Fibroblast of peridontal ligament (primary cell): ENCODE measurements around the gene COA8.
A peak's percentile ranks its signal among the peaks of the same experiment; 100 is the strongest.

Experiments used
- DNase-seq: peaks from one replicate; pipeline ENCODE4 v3.0.0-alpha.2; 2010; ENCODE audit errors: extremely low read depth

COA8 gene

DNA sequence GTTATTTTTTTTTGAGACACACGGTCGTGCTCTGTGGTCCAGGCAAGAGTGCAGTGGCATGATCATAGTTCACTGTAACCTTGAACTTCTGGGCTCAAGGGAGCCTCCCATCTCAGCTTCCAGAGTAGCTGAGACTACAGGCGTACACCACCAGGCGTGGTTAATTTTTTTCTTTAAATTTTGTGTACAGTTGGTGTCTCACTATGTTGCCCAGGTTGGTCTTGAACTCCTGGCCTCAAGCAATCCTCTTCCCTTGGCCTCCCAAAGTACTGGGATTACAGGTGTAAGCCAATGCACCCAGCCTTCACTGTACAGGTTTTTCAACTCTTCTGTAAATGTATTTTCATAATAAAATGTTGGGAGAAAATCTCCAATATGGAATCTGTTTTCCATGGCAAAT is 60.5 kb downstream of the COA8 start:
- DNase-seq: no peak

GRCh38 chr14:103623883-103624482 is 61.2 kb downstream of the COA8 start:
- no peak for DNase-seq

DNA sequence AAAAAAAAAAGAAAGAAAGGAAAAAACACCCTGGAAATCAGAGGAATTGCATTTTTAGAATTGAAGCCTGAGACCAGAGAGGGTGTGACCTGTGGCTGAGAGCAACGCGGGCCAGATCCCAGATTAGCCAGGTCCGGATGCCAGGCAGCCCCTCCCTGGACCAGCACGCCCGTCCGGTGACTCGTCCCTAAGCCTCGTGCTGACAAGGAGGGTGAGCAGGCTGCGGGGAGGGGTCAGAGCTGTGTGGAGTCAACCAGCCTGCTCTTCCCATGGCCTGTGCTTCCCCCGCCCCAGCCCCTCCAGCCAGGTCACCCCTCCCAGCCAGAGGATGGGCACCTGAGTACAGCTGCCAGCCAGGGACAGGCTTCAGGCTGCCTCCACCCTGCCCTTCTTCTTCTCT is 62.1 kb downstream of the COA8 start:
- peak; percentile 47 for DNase-seq

DNA sequence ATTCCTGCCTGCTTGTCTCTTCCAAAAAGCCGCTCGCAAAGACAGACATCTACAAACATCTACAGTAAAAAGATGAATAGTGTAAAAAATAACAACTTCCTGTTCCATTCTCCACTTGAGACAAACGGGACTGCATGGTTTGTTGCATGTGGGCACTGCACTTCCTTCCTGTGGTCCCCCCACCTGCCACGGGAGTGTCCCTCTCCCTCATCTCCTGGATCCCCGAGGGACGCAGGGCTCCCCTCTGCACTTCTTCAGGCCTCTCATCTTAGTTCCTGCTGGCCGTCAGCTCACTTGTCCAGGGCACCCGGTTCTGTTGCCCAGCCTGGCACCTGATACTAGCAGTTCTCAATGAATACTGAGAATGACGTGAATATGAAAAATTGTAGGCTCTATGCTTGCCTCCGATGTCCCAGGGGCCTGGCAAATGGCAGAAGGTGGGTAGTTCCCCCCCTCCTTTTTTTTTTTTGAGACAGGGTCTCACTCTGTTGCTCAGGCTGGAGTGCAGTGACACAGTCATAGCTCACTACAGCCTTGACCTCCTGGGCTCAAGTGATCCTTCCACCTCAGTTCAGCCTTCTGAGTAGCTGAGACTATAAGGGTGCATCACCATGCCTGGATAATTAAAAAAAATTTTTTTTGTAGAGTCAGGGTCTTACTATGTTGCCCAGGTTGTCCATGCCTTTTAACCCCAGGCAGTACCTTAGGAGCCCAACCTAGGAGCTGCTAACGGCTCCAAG is 62.8 kb downstream of the COA8 start:
- DNase-seq: peak; percentile 14

- no peak for DNase-seq
These were observed 63.5 kb downstream of the COA8 start for GRCh38 chr14:103626146-103626850.

DNA sequence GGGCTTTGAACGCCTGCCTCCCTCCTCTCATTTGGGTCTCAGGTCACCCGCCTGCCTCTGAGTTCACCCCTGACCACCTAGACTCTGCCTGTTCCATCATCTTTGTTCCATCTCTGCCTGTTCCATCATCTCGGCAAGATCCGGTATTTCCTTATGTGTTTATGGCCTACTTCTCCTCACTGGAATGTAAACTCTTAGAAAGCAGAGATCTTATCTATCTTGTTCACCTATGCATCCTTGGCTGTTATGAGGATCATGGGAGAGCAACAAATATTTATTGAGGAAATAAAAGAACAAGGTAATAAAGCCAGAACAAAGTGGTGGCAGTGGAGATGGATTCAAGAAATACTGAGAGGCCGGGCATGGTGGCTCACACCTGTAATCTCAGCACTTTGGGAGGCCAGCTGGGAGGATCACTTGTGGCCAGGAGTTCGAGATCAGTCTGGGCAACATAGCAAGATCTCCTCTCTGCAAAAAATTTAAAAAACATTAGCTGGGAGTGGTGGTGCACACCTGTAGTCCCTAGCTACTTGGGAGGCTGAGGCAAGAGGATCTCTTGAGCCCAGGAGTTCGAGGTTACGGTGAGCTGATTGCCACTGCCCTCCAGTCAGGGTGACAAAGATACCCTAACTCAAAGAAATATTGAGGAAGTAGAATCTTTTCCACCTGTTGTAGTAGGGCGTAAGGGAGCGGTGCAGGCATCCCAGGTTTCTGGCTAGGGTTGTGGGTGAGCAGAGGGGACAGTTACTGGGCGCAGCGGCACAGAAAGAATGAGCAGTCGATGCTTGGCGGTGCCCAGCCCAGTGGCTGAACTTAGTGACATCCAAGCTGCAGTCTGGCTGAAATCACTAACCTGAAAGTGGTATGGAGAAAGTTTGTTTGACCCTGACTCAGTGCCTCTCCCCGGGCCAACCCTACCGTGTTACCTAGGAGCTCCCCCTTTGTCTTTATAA is 64.6 kb downstream of the COA8 start:
- no peak for DNase-seq

DNA sequence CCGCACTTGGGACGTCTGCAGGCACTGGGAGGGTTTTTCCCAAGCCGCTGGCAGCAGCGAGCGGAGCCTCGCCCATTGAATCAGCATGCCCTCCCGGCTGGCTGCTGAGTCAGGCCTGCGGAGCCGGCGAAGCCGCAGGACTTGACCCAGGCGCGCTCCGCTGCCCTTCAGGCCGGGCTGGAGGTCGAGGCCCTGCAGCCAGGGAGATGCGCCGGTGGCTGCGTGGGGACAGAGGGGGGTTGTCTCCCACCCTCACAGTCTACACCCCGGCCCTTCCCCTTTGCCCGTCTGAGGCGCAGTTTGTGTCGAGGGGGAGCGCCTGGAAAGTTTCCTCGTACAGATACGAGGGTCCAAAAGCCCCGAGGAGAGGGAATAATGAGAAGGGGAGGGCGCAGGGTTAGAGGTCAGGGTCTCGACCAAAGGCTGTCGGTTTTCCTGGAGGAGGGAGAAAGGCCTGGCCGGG is 65.5 kb downstream of the COA8 start:
- peak; percentile 76 for DNase-seq

DNA sequence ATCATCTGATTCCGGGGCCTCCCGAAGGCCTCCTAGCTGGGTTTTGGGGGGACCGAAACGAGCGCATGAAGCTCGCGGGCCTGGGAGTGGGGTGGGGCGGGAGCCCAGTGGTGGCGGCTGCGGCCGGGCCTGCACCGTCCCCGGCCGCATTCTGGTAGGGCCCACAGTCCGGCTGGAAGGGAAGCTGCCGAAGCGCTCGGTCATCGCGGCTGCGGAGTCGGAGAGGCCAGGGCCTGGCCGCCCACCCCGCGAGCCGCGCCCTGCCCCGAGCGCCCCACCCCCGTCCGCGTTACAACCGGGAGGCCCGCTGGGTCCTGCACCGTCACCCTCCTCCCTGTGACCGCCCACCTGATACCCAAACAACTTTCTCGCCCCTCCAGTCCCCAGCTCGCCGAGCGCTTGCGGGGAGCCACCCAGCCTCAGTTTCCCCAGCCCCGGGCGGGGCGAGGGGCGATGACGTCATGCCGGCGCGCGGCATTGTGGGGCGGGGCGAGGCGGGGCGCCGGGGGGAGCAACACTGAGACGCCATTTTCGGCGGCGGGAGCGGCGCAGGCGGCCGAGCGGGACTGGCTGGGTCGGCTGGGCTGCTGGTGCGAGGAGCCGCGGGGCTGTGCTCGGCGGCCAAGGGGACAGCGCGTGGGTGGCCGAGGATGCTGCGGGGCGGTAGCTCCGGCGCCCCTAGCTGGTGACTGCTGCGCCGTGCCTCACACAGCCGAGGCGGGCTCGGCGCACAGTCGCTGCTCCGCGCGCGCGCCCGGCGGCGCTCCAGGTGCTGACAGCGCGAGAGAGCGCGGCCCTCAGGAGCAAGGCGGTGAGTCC is 66.1 kb downstream of the COA8 start, which contains the start of gene KLC1:
Gene KLC1 (plus strand): TSS at position 528 of the 819 bp plus-strand sequence. CDS start 25,354 bp downstream, outside the sequence.
- peak; percentile 56 for DNase-seq

GRCh38 chr14:103629503-103630121 is 66.9 kb downstream of the COA8 start:
- no peak for DNase-seq

DNA sequence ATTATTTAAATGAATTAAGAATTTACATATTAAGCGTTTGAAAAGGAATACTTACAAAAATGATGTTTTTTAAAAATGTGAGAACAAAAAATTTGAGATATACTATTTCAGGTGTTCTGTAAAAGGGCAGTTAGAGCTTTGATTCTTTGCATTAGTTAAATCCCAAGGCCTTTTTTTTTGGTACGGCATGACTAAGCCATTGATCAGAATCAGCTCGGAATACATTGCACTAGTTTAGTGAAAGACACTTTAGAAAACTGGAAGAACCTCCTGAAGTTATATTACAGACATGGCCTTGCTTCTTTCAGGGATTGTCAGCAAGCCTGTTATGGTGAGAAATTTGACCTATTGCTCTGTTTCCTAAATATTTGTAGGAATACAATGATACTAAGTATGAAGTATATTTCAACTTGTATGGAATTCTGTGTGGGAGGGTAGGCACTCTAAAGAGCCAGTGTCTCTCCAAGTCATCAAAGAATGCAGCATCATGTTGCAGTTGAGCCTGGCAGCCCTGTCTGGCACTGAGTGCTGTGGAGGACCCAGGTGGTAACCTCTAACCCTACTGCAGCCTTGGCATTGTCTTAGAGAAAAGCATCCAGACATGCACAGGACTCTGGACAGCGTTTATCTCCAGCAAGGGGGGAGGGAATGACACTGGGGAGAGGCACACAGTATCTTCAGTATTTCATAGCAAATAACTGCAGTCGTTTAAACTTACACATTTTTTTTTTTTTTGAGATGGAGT is 67.8 kb downstream of the COA8 start:
- peak; percentile 34 for DNase-seq

DNA sequence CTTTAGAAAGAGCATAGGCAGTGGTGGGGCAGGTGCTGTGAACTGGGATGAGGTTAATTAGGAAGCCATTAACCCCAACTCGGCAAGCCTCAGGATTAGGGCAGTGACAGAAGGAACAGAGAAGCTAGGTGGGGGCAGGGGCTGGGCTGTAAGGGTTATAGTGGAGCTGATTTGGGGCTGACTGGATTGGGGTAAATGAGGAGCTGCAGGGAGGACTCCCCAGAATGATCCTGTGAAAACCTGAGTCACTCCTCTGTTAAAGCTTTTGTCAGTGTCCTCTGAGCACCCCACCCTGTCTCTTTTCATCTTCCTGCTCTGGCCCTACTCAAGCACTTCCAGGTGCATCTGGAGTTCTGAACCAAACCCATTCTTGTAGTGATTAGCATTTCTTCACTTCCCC is 70.6 kb downstream of the COA8 start:
- no peak for DNase-seq

GRCh38 chr14:103634156-103634555 is 71.4 kb downstream of the COA8 start:
- peak; percentile 39 for DNase-seq

DNA sequence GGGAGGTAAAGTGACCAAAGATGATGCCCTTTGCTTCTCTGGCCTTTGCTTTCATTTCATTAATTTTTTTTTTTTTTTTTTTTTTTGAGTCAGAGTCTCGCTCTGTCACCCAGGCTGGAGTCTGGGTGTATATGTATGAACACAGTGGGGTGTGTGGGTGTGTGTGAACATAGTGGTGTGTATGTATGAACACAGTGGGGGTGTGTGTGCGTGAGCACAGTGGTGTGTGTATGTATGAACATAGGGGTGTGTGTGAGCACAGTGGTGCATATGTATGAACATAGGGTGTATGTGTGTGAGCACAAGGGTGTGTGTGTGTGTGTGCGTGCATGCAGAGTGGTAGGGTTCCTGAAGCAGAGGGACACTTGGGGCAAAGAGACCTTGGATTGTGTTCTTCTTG is 75.8 kb downstream of the COA8 start:
- no peak for DNase-seq
